Skeletal muscle tissue (tissue), 4 donors: Measurements from ENCODE around the gene FOXP1. TPM values are rescaled to one million over a fixed set of nuclear protein-coding genes. Genes with fewer than 3 reads are reported as not detected.

Experiments used
- H3K27ac ChIP-seq: one replicate; pipeline ENCODE4 v1.7.0; 2013; ENCODE audit warnings: mild to moderate bottlenecking, low read depth, low read length, inconsistent platforms
- H3K27me3 ChIP-seq, 3 donors: one replicate each; pipeline ENCODE4 v1.7.0; 2013; ENCODE audit warnings: low read length in 3 of 3; ENCODE audit not compliant: control insufficient read depth in 3 of 3, insufficient read depth in 3 of 3
- H3K36me3 ChIP-seq, 3 donors: one replicate each; pipeline ENCODE4 v1.7.0; 2013; ENCODE audit warnings: low read length in 3 of 3; ENCODE audit not compliant: control insufficient read depth in 3 of 3, insufficient read depth in 3 of 3
- H3K4me1 ChIP-seq, 3 donors: one replicate each; pipeline ENCODE4 v1.7.0; 2013; ENCODE audit warnings: low read length in 3 of 3, mild to moderate bottlenecking in 3 of 3; ENCODE audit not compliant: control insufficient read depth in 3 of 3, insufficient read depth in 3 of 3
- H3K4me3 ChIP-seq, 3 donors: one replicate each; pipeline ENCODE4 v1.7.0; 2013; ENCODE audit warnings: low read length in 3 of 3
- H3K9ac ChIP-seq, 3 donors: one replicate each; pipeline ENCODE4 v1.7.0; 2013; ENCODE audit warnings: low read length in 3 of 3, mild to moderate bottlenecking in 3 of 3, moderate library complexity in 2 of 3, low read depth in 1 of 3
- H3K9me3 ChIP-seq, 3 donors: one replicate each; pipeline ENCODE4 v1.7.0; 2013; ENCODE audit warnings: low read length in 3 of 3; ENCODE audit not compliant: control insufficient read depth in 3 of 3
- total RNA-seq: library from RNA; depleted of rRNA; stranded (reverse); fragments of >200 nt; gene quantifications from one replicate; pipeline ENCODE4 v1.2.3, GENCODE V29; 2014
- donor health status: Osteomylitis.

The FOXP1 gene
- total RNA-seq, 1 donor from 2014 or later = 36.0 TPM

GRCh38 chr3:71107926-71108325 is 475.6 kb downstream of the FOXP1 start:
- Histone ChIP-seq H3K27me3 (no peaks in the 10 kb centered on the region), H3K9me3 (no peaks in the 10 kb centered on the region), H3K9ac (no peak overlapping the region), H3K4me1 (peaks cover 3 to 9% (median 4%) of the 10 kb centered on the region in 3 donors), H3K27ac (no peak overlapping the region), H3K36me3 (peaks cover 0 to 6% (median 0%) of the 10 kb centered on the region in 3 donors), H3K4me3 (no peak overlapping the region)

GRCh38 chr3:71104976-71105375 is 478.6 kb downstream of the FOXP1 start:
- Histone ChIP-seq H3K4me1 (peaks cover 3 to 9% (median 7%) of the 10 kb centered on the region in 3 donors), H3K36me3 (peaks cover 0 to 2% (median 0%) of the 10 kb centered on the region in 3 donors), H3K4me3 (no peak overlapping the region), H3K9me3 (no peaks in the 10 kb centered on the region), H3K9ac (no peak overlapping the region), H3K27ac (no peak overlapping the region), H3K27me3 (no peaks in the 10 kb centered on the region)

GRCh38 chr3:71104556-71104955 is 479.0 kb downstream of the FOXP1 start:
- H3K9ac ChIP-seq = no peak overlapping the region
- no peaks in the 10 kb centered on the region for H3K36me3 ChIP-seq
- H3K4me3 ChIP-seq = no peak overlapping the region
- no peaks in the 10 kb centered on the region for H3K9me3 ChIP-seq
- no peaks in the 10 kb centered on the region for H3K27me3 ChIP-seq
- peaks cover 3 to 9% (median 7%) of the 10 kb centered on the region in 3 donors for H3K4me1 ChIP-seq
- H3K27ac ChIP-seq = no peak overlapping the region

- no peaks in the 10 kb centered on the region for H3K9me3 ChIP-seq
- peak overlapping the region; percentile 51 for H3K27ac ChIP-seq
- no peak overlapping the region for H3K9ac ChIP-seq
- no peaks in the 10 kb centered on the region for H3K36me3 ChIP-seq
- H3K27me3 ChIP-seq = no peaks in the 10 kb centered on the region
- peaks cover 3 to 9% (median 7%) of the 10 kb centered on the region in 3 donors for H3K4me1 ChIP-seq
- no peak overlapping the region for H3K4me3 ChIP-seq
These were observed 479.4 kb downstream of the FOXP1 start for GRCh38 chr3:71104121-71104541.

- H3K9me3 ChIP-seq = no peaks in the 10 kb centered on the region
- H3K4me1 ChIP-seq = peaks cover 3 to 9% (median 7%) of the 10 kb centered on the region in 3 donors
- H3K4me3 ChIP-seq = no peak overlapping the region
- H3K27ac ChIP-seq = peak overlapping the region; percentile 51
- H3K9ac ChIP-seq = no peak overlapping the region
- no peaks in the 10 kb centered on the region for H3K36me3 ChIP-seq
- no peaks in the 10 kb centered on the region for H3K27me3 ChIP-seq
These were observed 480.1 kb downstream of the FOXP1 start for GRCh38 chr3:71103430-71103921.

- Histone ChIP-seq H3K4me1 (peaks cover 3 to 7% (median 7%) of the 10 kb centered on the region in 3 donors), H3K4me3 (no peak overlapping the region), H3K36me3 (no peaks in the 10 kb centered on the region), H3K9me3 (no peaks in the 10 kb centered on the region), H3K27ac (peak overlapping the region; percentile 41), H3K27me3 (no peaks in the 10 kb centered on the region), H3K9ac (no peak overlapping the region)
These were observed 481.2 kb downstream of the FOXP1 start for GRCh38 chr3:71102111-71102983.

- H3K4me1 ChIP-seq = peaks cover 3 to 7% (median 7%) of the 10 kb centered on the region in 3 donors
- H3K4me3 ChIP-seq = no peak overlapping the region
- no peak overlapping the region for H3K9ac ChIP-seq
These were observed 481.9 kb downstream of the FOXP1 start for GRCh38 chr3:71101626-71102025.

GRCh38 chr3:71101014-71101413 is 482.5 kb downstream of the FOXP1 start:
- Histone ChIP-seq H3K9me3 (no peaks in the 10 kb centered on the region), H3K9ac (no peak overlapping the region), H3K4me3 (no peak overlapping the region), H3K27me3 (no peaks in the 10 kb centered on the region), H3K27ac (peak overlapping the region; percentile 41), H3K36me3 (no peaks in the 10 kb centered on the region), H3K4me1 (peaks cover 3 to 7% (median 7%) of the 10 kb centered on the region in 3 donors)

More at GRCh38 chr3:71101626-71102025, 481.9 kb downstream of the FOXP1 start:
- Histone ChIP-seq H3K27ac (peak overlapping the region; percentile 41), H3K27me3 (no peaks in the 10 kb centered on the region), H3K9me3 (no peaks in the 10 kb centered on the region), H3K36me3 (no peaks in the 10 kb centered on the region)

- H3K27me3 ChIP-seq = no peaks in the 10 kb centered on the region
- no peaks in the 10 kb centered on the region for H3K9me3 ChIP-seq
- no peaks in the 10 kb centered on the region for H3K36me3 ChIP-seq
- no peak overlapping the region for H3K4me3 ChIP-seq
- H3K27ac ChIP-seq = no peak overlapping the region
- H3K4me1 ChIP-seq = peaks cover 3 to 7% (median 6%) of the 10 kb centered on the region in 3 donors
- no peak overlapping the region for H3K9ac ChIP-seq
These were observed 483.4 kb downstream of the FOXP1 start for GRCh38 chr3:71099997-71100719.
